GM15510 (cell line): ENCODE measurements around the gene SHH.

Experiments
- POLR2A ChIP-seq: IDR thresholded peaks from 3 replicates; pipeline ENCODE4 v1.6.1; 2011; ENCODE audit warnings: borderline replicate concordance; ENCODE audit not compliant: insufficient read length; ENCODE audit errors: extremely low read depth

Gene SHH

DNA sequence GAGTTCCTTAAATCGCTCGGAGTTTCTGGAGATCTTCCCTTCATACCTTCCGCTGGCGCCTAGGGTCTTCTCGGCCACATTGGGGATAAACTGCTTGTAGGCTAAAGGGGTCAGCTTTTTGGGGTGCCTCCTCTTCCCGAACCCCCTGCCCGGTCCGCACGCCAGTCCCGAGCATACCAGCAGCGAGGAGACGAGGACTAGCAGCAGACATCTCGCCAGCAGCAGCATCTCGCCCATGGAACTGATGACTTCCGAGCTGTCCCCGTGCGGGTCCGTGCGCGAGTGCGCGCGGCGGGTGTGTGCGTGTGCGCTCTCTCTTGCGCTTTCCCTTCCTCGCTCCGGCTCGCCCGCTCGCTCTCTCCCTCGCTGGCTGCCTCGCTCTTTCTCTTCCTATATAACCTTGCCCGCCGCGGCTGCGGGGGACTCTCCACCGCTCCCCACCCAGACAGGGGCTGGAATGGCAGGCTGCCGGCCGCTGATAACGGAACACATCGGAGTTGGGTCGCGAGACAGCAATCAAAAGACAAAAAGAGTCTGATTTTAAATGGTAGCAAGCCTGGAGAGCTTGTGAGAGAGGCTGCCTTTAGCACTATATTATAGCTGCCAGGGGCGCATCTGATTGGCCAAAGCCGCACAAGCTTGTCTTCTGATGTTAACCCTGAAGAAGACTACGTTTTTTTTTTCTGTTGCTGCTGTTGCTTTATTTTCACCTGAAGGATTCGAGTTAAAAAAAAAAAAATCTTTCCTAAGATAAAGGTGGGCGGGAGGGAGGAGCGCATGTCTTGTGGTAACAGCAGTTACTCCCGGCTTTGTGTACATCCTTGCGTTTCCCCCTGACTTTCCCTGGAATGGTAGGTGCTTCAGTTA is at the start of gene SHH:
TSS of gene SHH (minus strand) at position 569 of the 867 bp plus-strand sequence. CDS start at position 228, 341 bp downstream.
- no peak for TF ChIP-seq POLR2A

GRCh38 chr7:155861480-155861868 is 49.2 kb upstream of the SHH start:
- no peak for TF ChIP-seq POLR2A

DNA sequence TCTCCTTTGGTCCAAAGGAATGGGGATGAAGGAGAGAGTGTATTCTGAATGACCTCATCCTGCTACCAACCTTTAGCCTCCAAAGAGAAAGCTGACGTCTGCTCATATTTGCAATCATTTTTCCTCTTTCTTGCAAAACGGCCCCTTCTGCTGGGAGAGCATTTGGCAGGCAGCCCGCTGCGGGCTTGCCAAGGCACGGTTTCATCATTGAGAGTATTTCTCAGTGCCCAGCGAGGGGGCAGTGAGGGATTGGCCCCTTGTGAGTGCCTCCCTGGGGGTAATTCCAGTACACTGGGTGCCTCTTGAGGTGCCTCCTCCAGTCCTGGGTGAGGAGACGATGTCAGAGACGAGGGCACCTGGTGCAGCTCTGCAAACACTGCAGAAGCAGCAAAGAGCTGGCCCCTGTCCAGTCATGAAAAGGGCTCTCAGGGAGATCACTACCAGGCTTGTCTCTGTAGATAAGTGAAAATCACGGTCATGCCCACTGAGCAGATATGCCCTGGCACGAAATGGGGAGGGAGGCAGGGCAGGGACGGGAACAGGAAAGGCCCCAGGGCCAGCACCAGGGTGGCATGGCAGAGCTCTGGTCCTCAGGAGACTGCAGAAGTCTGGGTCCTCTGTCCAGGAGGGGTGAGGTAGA is 48.7 kb upstream of the SHH start:
- no peak for TF ChIP-seq POLR2A

DNA sequence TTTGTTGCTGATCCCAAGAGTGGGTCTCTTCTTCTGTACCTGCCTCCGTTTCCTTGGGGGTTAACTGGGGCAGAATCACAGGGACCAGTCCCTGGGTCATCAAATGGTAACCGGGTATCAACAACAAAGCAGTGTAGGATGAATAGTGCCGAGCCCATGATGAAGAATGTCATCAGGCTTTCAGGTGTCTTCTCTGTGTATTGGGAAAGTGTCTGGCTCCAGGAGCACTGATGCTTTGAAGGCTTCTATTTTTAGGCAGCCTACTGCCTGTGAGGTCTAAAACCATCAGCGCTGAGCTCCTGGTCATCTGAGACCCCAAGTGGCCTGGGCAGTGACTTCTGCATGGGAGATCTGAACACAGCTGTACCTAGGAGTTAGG is 48.2 kb upstream of the SHH start:
- no peak for TF ChIP-seq POLR2A

GRCh38 chr7:155858521-155859061 is 46.3 kb upstream of the SHH start:
- TF ChIP-seq POLR2A: no peak

GRCh38 chr7:155857141-155857540 is 44.9 kb upstream of the SHH start:
- no peak for TF ChIP-seq POLR2A

- no peak for TF ChIP-seq POLR2A
Observed at GRCh38 chr7:155856656-155857055, 44.4 kb upstream of the SHH start.

DNA sequence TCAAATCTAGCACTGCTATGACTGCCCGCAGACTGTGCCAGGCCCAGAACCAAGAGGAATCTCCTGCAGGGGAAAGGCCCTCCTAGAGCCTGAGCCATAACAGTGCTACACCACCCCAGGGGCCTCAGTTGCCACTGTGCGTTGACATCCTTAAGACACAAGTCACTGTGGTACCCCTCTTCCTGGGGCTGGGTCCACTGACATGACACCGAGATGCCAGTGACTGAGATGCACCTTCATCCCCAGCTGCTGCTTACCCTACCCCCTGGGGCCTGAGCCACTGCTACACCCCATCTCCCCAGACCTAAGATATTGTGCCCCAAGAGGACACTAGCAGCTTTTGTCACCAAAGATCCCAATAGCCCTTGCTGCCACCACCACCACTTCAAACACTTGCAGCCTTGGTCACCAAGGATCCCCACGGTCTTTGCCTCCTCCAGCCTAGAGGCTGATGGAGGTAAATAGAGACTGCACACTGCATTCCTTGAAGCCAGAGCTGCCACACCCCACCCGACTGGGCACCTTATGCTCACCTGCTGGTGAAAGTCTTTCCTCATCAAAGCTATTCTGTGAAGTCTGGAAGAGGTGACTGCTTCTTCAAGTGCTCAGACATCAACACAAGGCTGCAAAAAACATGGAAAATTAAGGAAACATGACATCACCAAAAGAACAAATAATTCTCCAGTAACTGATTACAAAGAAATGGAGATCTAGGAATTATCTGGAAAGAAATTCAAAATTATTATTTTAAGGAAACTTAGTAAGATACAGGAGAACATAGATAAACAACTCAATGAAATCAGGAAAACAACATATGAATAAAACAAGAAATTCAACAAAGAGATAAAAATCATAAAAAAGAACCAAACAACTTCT is 40.4 kb upstream of the SHH start:
- no peak for TF ChIP-seq POLR2A

DNA sequence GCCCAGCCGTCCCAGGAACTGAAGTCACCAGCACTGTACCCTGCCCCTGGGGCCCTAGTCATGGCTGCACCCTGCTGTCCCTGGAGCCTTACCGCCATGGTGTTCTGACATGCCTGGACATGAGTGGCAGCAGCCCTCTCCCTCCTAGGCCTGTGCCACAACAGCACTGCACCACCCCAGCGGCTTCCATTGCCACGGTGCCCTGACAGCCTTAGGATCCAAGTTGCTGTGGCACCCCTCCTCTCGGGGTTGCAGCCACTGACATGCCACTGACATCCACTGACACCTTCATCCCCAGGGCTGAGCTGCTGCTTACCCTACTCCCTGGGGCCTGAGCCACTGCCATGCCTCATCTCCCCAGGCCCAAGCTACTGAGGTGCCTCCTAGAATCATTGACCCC is 39.6 kb upstream of the SHH start:
- no peak for TF ChIP-seq POLR2A

- TF ChIP-seq POLR2A: no peak
Observed at GRCh38 chr7:155850766-155851678, 38.8 kb upstream of the SHH start.

DNA sequence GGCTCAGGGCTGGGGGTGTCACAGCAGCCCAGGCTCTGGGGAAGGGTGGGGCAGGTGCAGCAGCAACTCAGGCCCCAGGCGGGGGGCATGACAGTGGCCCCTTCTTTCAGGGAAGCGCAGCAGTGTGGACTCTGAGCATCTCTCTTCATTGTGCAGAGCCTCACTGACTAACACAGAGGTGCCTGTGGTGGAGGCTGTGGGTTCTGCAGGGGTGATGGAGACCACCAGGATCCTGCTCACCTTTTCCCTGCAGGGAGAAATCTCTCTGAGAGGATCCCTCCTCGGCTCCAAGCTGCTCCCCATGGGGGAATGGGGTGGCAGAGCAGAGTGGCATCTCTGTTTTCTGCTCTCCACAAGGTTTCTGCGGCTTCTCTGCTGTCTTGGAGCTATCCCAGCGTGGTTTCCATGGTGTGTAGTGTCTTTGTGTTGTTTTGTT is 37.8 kb upstream of the SHH start:
- no peak for TF ChIP-seq POLR2A

- no peak for TF ChIP-seq POLR2A
Observed at GRCh38 chr7:155848691-155849669, 36.7 kb upstream of the SHH start.

GRCh38 chr7:155847821-155848435 is 35.7 kb upstream of the SHH start:
- no peak for TF ChIP-seq POLR2A

DNA sequence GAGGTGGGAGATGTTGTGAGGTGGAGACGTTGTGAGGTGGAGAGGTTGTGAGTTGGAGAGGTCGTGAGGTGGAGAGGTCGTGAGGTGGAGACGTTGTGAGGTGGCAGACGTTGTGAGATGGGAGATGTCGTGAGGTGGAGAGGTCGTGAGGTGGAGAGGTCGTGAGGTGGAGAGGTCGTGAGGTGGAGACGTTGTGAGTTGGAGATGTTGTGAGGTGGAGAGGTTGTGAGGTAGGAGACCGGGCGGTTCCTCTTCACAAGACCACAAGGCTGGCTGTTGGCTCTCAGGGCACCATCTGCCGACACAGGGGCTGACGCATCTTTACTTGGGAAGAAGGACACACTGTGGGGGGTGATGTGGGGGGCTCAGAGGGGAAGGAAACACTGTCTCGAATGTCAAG is 34.7 kb upstream of the SHH start:
- no peak for TF ChIP-seq POLR2A
